Activated gamma-delta T cell treated with Interleukin-2 at 50 U/mL for 16 hours (primary cell): Measurements from ENCODE around the gene TMEM135.
"Not testable (repeated sequence)": the region's sequence is repeated elsewhere in the genome, so short reads cannot be mapped to it uniquely, and the experiment has no call there.

Experiments
- DNase-seq: peaks from one replicate; pipeline ENCODE4 v3.0.0-alpha.2; 2020

Gene TMEM135

GRCh38 chr11:87265132-87265531 is 227.4 kb downstream of the TMEM135 start:
- no peak for DNase-seq

GRCh38 chr11:87265979-87266378 is 228.2 kb downstream of the TMEM135 start:
- DNase-seq = no peak

GRCh38 chr11:87266751-87267150 is 229.0 kb downstream of the TMEM135 start:
- DNase-seq = no peak

- not testable (repeated sequence) for DNase-seq
Measured at GRCh38 chr11:87271951-87272350, 234.2 kb downstream of the TMEM135 start.

GRCh38 chr11:87275176-87275575 is 237.4 kb downstream of the TMEM135 start:
- no peak for DNase-seq

GRCh38 chr11:87280143-87280542 is 242.4 kb downstream of the TMEM135 start:
- no peak for DNase-seq

- DNase-seq = no peak
Measured at GRCh38 chr11:87281496-87281895, 243.8 kb downstream of the TMEM135 start.

GRCh38 chr11:87284306-87284705 is 246.6 kb downstream of the TMEM135 start:
- no peak for DNase-seq

GRCh38 chr11:87285674-87286073 is 247.9 kb downstream of the TMEM135 start:
- DNase-seq = not testable (repeated sequence)

- no peak for DNase-seq
Measured at GRCh38 chr11:87286338-87286737, 248.6 kb downstream of the TMEM135 start.

- DNase-seq = no peak
Measured at GRCh38 chr11:87290304-87290922, 252.7 kb downstream of the TMEM135 start.

GRCh38 chr11:87292598-87292997 is 254.9 kb downstream of the TMEM135 start:
- no peak for DNase-seq

- DNase-seq = no peak
Measured at GRCh38 chr11:87295237-87295636, 257.5 kb downstream of the TMEM135 start.

- no peak for DNase-seq
Measured at GRCh38 chr11:87296627-87297026, 258.9 kb downstream of the TMEM135 start.

GRCh38 chr11:87298155-87298554 is 260.4 kb downstream of the TMEM135 start:
- DNase-seq = no peak

- DNase-seq = no peak
Measured at GRCh38 chr11:87299041-87299481, 261.3 kb downstream of the TMEM135 start.

- DNase-seq = no peak
Measured at GRCh38 chr11:87300640-87301380, 263.1 kb downstream of the TMEM135 start.

- DNase-seq = no peak
Measured at GRCh38 chr11:87301785-87302540, 264.2 kb downstream of the TMEM135 start.

GRCh38 chr11:87304412-87304811 is 266.7 kb downstream of the TMEM135 start:
- no peak for DNase-seq

GRCh38 chr11:87306262-87306851 is 268.6 kb downstream of the TMEM135 start:
- DNase-seq = no peak

- no peak for DNase-seq
Measured at GRCh38 chr11:87307101-87307500, 269.4 kb downstream of the TMEM135 start.

- no peak for DNase-seq
Measured at GRCh38 chr11:87315229-87315628, 277.5 kb downstream of the TMEM135 start.

GRCh38 chr11:87316491-87316890 is 278.8 kb downstream of the TMEM135 start:
- DNase-seq = no peak
